GM19467 (cell line): Measurements from ENCODE around the gene ATRIP.

ENCODE experiments used
- ATAC-seq: cut with Tn5 transposase; IDR thresholded peaks from one replicate; pipeline ENCODE4 v1.9.1; 2021; ENCODE audit warnings: mild to moderate bottlenecking, moderate library complexity; ENCODE audit not compliant: unreplicated experiment

The ATRIP gene

DNA sequence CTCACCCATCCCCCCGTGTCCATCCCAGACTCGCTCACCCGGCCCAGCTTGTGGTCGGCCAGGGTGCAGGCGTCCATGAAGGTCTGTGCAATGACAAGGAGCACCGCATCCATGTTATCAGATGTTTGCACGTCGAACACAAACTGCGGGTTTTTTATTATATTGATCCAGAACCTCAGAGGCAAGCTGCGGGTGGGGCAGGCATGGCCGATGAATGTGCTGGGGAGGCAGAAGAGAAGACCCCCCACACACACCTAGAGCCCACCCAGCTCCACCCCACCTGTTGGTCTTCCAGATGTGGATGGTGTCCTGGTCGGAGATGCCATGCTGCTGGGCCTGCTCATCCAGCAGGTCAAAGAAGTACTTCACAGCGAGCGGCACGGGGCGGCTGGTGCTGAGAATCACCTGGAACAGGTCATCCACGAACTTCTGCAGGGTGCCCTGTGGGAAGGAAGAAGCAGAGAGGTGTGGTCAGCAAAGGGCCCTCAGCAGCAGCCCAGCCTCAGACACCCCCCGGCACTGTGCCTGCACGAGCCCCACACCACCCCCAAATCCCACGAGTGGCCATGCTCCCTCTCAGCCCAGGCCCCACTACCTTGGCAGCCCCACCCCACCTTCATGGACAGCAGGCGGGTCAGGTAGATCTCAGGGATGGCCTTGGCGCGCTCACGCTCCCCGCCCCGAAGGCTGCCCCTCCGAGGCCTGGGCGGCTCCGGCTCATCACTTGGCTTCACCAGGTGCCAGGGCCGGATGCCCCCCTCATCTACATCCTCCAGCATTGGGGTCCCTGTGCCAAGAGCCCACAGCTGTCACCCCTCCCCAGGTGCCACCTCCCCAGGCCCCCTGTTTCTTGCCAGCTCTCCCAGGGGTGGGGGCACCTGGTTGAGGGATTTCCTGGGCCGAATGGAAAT is 37.0 kb upstream of the ATRIP start:
- ATAC-seq: no peak

DNA sequence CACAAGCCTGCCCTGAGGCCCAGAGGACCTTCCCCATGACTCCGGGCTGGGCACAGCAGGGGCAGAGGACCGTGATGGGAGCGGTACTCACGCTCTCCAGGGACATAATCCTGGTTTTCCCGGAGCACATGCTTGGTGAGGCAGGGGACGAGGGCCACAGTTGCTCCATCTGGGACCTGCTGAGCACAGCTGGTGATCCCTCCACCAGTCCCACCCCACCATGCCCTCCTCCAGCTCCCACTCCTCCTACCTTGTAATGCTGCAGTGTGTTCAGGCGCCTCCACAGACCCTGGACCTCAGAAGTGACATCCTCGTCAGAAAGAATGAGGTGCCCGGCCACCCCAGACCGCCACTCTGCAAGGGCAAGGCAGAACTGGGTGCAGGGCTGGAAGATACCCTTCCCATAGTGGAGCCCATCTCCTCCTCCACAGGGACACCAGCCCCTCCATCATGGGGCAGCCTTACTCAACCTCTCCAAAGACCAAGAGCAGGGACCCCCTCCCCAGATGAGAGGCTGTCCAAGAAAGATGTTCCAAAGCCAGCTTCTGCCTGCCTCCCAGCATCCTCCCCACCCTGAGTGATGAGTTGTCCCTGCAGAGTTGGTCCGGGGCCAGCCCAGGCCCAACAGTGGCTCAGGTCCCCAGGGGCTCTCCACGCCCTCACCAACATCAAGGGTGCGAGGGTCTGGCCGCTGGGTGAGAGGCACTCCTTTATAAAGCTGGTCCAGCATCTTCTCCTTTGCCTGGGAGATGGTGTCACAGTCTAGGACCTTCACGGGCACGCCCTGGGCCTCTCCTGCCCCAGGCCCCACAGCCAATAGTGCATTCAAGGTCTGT is 36.1 kb upstream of the ATRIP start:
- ATAC-seq: no peak

DNA sequence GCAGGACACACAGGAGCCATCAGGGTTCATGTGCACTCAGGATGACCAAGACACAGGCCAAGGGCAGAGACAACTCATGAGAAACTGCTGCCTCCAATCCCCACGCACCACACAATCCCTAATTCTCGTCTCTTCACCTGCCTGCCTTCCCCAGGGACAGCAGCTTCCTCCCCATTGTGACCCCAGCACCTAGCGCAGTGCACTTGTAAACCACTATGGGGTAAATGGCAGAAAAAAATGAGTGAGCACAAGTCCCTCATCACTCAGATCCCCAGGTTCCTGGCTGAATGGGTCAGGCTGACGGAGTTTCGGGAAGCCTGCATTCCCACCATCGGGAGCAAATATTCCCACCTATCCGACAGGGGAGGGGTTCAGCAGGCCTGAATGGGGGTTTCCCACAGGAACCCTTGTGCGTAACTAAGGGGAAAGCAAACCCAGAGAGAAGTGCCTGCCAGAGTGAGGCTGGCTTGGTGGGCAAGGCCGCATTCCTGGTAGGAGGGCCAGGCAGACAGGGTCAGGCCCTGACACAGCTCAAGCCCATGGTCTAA is 35.4 kb upstream of the ATRIP start:
- no peak for ATAC-seq

- ATAC-seq: no peak
These were observed 34.7 kb upstream of the ATRIP start for GRCh38 chr3:48411606-48412374.

DNA sequence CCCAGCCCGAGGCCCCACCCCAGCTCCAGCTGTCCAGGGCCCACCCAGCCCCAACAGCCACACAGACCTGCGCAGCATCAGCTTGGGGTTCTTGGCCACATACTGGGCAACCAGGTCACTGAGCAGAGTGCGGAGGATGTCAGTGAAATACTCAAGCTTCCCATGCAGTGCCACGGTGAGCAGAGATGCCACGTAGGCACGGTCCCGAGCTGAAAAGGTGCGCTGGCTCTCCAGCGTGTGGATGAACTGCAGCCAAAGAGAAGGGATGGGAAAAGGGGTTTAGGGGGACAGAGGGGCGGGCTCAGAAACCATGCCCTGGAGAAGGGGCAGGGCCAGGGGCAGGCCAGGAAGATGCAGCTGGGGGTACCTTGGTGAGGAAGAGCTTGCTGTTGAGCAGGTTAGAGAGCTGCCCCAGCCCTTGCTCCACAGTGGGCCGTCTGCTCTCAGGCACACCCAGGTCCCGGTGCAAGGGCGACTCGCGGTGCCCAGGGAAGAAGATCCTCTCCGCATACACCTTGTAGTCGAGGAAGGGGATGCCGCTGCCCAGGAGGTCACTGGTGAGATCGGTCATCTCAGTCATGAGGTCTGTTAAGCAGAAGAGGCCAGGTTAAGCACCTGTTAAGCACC is 34.0 kb upstream of the ATRIP start:
- no peak for ATAC-seq

DNA sequence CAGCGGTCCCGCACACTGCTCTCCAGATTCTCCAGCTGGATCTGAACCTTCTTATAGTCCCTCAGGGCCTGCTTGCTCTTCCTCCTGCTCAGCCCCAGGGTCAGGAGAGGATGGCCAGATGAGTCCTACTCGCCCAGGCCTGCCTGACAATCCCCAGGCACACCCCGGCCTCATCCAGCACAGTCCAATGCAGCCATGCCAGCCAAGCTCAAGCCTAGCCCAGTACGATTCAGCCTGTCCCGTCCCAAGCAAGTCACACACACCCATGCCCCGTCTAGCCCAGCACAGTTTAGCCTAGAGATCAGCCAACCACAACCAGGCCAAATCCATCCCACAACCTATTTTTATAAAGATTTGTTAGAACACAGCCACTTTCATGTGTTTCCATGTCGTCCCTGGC is 33.5 kb upstream of the ATRIP start:
- ATAC-seq: no peak

GRCh38 chr3:48413611-48414010 is 32.9 kb upstream of the ATRIP start:
- no peak for ATAC-seq

DNA sequence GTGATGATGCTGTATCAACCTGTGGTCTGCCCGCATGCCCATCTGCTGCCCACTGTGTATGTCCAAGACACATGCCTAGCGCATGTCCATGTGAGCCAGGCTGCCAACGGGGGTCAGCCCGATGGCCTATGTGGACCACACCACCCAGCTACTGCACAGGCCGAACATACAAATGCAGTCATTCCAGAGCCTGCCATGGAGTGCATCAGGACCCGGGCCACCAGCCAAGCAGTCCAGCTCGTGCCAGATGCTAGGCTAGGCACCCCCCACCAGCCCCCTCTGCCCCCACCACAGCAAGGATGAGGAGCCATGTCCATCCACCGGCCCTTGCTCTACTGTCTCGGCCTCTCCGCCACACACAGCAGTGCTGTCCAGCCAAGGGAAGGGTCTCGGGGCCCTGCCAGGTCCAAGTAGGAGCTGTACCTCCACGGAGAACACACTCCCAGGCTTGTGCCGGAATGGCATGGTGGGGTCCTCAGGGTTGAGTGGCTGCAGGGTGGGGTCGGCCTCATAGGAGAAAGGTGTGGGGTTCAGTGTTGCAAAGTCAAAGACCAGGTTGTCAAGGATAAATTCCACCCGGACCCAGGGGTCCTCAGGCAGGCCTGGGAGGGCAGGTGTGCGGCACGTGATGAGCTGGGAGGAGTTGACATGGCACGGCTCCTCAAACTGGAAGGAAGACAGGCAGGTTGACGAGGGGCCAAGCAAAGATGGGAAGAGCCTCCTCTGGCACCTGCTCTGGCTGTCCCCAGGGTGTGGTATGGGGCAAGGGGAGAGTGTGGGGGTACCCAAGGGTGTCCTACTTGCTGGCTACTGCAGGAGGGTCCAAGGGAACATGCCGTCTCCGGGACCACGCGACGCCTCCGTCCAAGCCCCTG is 31.9 kb upstream of the ATRIP start:
- ATAC-seq: no peak

DNA sequence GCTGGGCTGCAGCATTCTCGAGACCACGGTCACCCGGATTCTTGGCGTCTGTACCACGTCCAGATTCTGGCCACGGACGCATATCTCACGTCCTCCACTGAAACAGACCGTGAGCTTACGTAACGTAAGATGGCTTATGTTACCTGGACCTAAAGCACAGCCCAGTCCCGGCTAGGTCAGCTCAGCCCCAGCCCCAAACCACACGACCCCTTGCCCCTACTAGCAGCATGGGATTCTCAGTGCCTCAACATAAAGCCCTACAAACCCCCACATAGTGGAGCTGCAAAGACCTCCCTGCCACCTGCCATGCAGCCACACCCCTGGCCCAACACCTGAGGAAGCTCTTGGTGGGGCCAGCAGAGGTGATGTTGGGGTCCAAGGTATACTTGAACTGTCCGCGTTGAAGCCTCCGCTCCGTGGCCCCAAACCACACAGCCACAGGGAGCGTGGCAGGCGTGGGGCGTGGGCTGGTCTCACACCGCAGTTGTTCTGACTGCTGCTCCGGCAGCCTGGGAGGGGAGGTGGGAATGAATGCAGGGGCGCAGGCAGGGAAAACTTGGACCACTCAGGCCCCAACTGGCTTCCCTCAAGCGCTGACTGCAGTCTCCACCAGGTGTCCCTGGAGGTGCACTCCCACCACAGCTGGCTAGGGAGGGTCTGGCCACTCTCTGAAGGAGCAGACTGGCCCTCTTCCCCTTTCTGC is 31.1 kb upstream of the ATRIP start:
- ATAC-seq: no peak

DNA sequence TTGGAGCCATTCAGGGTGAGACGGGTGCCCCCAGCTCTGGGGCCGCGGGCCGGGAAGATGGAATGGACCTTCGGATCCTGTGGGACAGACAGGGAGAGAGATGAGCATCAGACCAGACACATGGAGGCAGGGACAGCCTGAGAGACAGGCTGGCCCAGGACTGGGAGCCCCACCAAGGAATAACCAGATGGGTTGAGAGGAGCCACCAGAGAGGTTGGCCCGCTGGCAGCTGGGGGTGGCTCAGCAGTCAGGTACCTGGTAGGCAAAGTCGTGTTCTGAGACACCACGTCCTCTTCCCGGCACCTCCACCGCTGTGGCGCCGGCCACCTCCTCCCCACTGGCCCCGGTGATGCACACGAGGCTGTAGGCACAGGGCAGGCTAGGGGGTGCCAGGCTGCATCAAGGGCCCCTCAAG is 30.4 kb upstream of the ATRIP start:
- no peak for ATAC-seq

DNA sequence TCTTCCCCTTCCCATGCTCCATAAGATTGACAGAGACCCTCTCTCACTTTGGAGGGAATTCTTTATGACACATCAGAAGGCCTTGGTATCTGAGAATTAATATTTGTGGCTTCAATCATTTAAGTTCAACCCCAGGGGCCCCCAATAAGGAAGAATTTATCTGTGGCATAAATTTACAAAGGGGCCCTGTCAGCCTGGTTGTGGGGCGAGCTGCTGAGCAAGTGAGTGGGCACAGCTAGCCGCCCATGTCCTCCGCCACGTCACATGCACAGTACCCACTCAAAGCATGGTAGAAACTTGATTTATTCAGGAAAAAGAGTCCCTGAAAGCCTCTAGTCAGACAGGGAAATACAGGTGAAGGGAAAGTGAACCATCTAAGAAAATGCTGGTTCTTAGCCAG is 30.0 kb upstream of the ATRIP start:
- no peak for ATAC-seq

- ATAC-seq: no peak
These were observed 28.9 kb upstream of the ATRIP start for GRCh38 chr3:48417529-48418108.

DNA sequence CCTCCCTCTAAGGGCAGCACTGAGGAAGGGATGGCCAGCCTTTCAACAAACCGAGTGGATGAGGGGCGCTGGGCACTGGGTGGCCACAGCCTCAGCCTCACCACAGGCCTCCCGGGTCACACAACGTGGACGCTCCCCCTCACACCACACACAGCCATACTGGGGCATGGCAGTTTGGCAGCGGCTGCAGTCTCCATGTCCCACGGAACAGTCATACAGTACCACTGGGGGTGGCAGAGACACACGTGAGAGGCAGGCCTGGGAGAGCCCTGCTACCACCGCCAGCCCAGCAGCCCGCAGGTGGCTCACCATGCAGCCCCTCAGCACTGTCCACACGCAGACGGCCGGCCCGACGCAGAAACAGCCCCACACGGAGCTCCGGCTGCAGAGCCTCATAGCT is 28.4 kb upstream of the ATRIP start:
- ATAC-seq: no peak

GRCh38 chr3:48418651-48419050 is 27.9 kb upstream of the ATRIP start:
- no peak for ATAC-seq

DNA sequence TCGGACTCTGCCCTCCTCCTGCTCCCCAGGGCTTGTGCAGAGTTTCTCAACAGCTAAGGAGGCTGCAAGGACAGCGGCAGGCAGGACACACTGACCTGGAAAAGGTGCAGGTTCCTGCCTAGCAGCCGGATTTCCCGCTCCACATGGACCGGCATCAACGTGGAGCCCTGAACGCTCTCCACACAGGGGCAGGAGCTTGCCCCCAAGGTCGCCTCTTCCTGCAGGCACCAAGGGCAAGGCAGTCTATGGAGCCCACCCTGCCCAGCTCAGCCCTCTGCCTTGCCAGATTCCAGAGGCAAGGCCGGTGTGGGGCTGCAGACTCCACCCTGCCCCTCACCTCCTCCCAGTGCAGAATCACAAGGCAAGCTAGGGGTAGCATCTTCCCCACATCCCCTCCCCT is 27.4 kb upstream of the ATRIP start:
- ATAC-seq: no peak

DNA sequence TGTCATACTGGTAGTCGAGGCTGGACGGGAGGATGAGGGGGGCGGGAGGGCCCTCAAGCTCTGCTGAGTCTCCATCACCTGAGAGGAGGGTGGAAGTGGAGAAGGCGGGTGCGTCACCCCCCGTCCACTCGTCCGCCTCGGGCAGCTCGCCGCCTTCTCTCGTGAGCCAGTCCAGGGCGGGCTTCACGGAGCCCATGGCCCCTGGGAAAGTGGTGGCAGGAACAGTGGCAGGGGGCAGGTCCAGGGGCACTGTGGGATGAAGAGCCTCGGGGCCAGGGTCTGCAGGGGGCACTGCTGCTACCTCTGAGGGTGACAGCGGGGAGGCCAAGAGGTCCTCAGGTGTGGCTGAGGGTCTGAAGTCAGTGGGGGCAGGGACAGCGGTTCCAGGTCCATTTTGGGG is 26.9 kb upstream of the ATRIP start:
- ATAC-seq: no peak

- no peak for ATAC-seq
These were observed 26.0 kb upstream of the ATRIP start for GRCh38 chr3:48420561-48420960.

DNA sequence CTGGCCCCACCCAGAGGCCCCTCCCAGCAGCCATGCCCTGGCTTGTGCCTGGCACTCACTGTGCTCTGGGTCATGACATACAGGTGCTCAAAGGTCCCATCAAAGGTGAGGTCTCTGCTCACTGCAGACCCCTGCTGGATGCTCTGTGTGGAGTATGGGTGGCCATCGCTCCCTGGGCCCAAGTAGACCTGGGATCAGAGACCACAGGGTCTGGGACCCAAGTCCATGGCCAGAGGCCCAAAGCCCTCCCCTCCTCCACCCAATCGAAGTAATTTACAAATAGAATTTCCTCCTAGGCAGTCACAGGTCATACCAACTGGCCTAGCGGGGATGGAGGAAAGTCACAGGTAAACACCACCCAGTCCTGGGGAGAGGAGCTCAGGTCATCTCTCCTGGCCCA is 24.3 kb upstream of the ATRIP start:
- ATAC-seq: no peak

DNA sequence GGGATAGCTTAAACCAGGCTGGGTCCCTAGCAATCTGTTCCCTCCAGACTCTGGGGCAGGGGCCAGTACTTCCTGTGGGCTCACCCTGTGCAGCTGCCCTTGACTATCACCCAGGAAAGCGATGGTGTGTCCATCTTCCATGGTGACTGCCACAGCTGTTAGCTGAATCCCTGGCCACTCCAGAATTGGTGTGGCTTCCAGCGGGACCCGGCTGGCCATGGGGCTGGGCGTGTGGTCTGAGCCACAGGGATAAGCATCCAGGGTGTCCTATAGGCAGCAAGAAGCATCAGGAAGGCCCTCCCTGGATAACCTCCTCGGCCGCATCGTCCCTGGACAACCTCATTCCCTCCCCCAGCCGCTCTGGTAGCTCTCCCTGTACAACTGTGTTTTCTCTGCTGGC is 23.9 kb upstream of the ATRIP start:
- ATAC-seq: no peak
